Astrocyte of the spinal cord (primary cell): ENCODE data around the gene CAMTA1.

ENCODE experiments used
- DNase-seq: peaks from one replicate; pipeline ENCODE4 v3.0.0; 2011; ENCODE audit warnings: low read depth, low spot score
- H3K4me3 ChIP-seq: 2 replicates; pipeline ENCODE4 v1.5.1; 2011; ENCODE audit warnings: low read depth, mild to moderate bottlenecking, low read length, moderate library complexity
- in situ Hi-C: cut with HindIII; loops from 2 replicates; pipeline ENCODE4 v1.10.0; 2017; ENCODE audit warnings: low sequenced_read_pairs
- TF ChIP-seq, protein P1 (sequence below): IDR thresholded peaks from 2 replicates; pipeline ENCODE4 v1.5.1; 2012; ENCODE audit warnings: low read depth, mild to moderate bottlenecking, low read length, inconsistent platforms

The CAMTA1 gene

GRCh38 chr1:7667625-7668218 is 882.5 kb downstream of the CAMTA1 start:
- in situ Hi-C loops: no loop called here
- TF ChIP-seq, protein P1, sequence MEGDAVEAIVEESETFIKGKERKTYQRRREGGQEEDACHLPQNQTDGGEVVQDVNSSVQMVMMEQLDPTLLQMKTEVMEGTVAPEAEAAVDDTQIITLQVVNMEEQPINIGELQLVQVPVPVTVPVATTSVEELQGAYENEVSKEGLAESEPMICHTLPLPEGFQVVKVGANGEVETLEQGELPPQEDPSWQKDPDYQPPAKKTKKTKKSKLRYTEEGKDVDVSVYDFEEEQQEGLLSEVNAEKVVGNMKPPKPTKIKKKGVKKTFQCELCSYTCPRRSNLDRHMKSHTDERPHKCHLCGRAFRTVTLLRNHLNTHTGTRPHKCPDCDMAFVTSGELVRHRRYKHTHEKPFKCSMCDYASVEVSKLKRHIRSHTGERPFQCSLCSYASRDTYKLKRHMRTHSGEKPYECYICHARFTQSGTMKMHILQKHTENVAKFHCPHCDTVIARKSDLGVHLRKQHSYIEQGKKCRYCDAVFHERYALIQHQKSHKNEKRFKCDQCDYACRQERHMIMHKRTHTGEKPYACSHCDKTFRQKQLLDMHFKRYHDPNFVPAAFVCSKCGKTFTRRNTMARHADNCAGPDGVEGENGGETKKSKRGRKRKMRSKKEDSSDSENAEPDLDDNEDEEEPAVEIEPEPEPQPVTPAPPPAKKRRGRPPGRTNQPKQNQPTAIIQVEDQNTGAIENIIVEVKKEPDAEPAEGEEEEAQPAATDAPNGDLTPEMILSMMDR: peak; percentile 100
- DNase-seq: peak; percentile 86
- no peak overlapping the region for H3K4me3 ChIP-seq

DNA sequence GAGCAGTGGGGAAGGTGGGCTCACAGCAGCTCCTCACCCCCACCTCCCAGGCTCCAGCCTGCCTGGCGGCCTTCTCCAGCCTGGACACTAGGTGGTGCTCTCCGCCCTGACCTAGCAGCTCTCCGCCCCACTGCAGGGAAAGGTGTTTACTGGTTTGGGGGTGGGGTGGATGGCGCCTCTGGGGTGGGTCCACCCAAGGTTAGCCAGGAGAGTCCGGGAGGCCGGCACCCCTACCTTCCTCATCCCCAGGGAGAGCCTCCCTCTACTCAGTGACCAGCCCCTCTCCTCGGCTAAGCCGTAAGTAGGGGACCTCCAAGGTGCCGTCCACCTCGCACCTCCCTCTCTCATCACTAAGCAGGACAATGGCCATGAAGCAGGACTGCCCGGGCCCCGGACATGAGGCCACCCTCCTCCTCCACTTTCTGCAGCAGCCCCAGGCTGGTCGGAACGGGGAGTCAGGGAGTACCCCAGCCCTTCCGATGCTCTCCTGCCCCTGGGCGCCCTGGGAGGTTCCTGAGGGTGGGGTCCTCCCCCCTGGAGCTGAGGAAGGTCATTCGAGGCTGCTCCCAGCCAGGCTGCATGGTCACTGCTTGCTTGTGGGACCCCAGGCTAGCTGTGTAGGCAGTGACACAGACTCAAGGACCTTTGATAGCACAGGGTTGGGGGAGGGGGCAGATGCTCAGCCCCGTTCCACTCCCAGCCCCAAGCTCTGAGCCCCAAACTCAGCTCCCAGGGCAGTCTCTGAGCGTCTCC is 884.5 kb downstream of the CAMTA1 start:
- TF ChIP-seq, protein P1: peak; percentile 89
- in situ Hi-C loops: no loop called here
- no peak overlapping the region for H3K4me3 ChIP-seq
- peak; percentile 35 for DNase-seq

DNA sequence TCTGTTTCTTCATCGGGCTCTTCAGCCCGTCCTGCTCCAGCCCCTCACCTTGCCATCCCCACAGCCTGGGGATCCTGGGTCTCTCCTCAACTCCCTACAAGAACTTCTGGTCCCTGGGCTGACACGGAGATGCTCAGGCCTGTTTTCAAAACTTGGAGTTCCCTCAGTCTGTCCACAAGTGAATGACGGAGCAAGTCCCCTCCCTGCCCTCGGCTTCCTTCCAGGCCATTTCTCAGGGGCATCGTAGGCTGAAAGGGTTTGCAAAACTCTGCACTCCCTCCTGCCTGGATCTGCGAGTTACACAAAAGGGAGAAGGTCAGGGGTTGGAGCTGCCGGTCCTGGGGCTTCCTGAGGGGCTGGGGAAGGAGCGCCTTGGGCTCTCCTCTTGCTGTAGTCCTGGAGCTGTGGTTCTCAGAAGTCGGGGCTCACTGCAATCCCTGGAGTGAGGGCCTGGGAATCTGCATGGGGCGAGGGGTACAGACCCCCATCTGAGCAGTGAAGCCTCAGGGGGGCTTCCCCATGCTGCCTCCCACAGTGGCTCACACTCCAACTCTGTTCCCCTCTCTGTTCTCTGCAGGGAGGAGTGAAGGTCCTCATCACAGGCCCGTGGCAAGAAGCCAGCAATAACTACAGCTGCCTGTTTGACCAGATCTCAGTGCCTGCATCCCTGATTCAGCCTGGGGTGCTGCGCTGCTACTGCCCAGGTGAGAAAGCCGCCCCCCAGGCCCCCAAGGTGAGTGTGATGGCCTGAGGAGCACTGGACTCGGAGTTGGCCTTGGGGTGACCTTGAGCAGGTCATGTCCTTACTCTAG is 885.3 kb downstream of the CAMTA1 start:
- no peak overlapping the region for H3K4me3 ChIP-seq
- no peak for DNase-seq

DNA sequence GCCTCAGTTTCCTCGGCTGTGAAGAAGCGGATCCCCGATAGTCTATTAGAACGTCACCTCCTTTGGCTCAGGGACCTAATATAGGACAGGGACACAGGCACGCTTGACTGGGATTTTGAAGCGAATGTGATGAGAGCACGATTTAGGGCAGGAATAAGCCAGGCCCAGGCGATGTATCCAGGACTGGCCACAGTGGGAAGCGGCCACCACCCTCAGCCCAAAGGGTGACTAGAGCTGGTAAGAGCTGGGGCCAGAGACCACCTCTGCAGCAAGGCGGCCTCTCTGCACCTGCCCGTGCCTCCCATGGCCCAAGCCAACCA is 885.9 kb downstream of the CAMTA1 start:
- no peak for DNase-seq
- in situ Hi-C loops: no loop called here
- H3K4me3 ChIP-seq: no peak overlapping the region
- TF ChIP-seq, protein P1: no peak

More for the DNA sequence above, 885.3 kb downstream of the CAMTA1 start:
- in situ Hi-C loops: no loop called here
- TF ChIP-seq, protein P1: no peak

GRCh38 chr1:7671676-7672075 is 886.4 kb downstream of the CAMTA1 start:
- no peak for DNase-seq
- in situ Hi-C loops: no loop called here
- no peak overlapping the region for H3K4me3 ChIP-seq
- TF ChIP-seq, protein P1: no peak

DNA sequence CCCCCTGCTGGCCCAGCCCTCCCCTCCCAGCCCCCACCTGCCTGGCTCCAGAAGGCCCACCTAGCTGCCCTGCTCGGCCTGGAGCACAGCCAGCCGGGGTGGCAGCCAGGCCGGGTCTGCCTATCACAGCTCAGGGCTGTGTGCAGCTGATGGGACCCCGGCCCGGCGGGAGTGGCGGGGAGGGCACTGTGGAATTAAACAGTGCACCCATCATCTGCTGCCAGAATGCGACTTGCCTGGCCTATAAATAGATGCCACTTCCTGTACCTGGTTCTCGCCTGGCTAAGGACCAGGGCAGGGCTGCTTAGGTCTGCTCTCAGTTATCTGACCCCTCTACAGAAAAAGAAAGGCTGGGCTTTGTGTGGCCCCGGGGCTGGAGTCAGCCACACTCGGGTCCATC is 887.6 kb downstream of the CAMTA1 start:
- DNase-seq: no peak
- H3K4me3 ChIP-seq: no peak overlapping the region
- in situ Hi-C loops: no loop called here
- TF ChIP-seq, protein P1: no peak
